ENCODE data around the gene SAXO2.
"Not testable (repeated sequence)": the region's sequence is repeated elsewhere in the genome, so short reads cannot be mapped to it uniquely, and the experiment has no call there.

- TF ChIP-seq CTCF (IDR thresholded peaks at IDR 0.05 in 4 of 5, conservative IDR thresholded peaks at IDR 0.05 in 1 of 5); POLR2A (IDR thresholded peaks at IDR 0.05): not testable (repeated sequence)
Observed at GRCh38 chr15:82248261-82248660, 14.4 kb upstream of the SAXO2 start.
